Measurements from ENCODE around the gene SLC7A4.
"Not testable (repeated sequence)": the region's sequence is repeated elsewhere in the genome, so short reads cannot be mapped to it uniquely, and the experiment has no call there.

Gene SLC7A4

DNA sequence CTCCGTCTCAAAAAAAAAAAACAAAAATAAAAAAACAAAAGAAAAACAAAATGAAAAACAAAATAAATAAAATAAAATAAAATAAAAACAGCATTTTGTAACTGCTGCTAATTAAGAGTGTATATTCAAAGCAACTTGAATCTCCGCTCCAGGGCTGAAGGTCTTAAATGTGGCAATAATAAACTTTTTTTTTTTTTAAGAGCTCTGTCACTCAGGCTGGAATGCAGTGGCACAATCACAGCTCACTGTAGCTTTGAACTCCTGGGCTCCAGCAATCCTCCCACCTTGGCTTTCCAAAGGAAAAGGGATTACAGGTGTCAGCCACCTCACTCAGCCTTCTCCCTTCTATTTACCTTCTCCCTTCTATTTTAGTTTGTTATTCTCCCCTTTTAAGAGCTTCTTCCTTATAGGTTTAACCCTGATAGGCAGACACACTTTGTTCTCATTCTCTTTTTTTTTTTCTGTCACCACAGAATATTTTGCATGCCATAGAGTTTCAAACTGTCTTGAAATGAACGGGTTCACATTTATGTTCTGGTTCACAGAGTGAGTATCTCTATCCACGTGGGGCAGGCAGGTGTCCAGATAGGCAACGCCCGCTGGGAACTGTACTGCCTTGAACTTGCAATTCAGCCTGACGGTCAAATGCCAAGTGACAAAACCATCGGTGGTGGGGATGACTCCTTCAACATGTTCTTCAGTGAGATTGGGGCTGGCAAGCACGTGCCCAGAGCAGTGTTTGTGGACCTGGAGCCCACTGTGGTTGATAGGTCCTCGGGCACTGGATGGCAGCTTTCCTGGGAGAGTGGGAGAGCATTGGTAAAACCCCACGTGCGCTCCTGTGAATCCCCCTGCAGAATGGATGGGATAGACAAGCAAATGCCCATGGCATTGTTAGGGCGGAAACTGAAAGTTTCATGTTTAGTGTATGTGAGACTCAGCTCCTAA lies 32.8 kb upstream of the SLC7A4 start:
- DNase-seq (ENCODE audit: low read depth in 2 of 2, low spot score in 1 of 2): no peak

DNA sequence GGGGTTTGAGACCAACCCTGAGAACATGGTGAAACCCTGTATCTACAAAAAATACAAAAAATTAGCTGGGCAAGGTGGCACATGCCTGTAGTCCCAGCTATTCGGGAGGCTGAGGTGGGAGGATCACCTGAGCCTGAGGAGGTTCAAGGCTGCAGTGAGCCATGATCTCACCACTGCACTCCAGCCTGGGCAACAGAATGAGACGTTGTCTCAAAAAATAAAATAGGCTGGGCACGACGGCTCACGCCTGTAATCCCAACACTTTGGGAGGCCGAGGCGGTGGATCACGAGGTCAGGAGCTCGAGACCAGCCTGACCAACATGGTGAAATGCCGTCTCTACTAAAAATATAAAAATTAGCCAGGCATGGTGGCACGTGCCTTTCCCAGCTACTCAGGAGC lies 32.1 kb upstream of the SLC7A4 start:
- DNase-seq (ENCODE audit: low read depth in 2 of 2, low spot score in 1 of 2): not testable (repeated sequence)

DNA sequence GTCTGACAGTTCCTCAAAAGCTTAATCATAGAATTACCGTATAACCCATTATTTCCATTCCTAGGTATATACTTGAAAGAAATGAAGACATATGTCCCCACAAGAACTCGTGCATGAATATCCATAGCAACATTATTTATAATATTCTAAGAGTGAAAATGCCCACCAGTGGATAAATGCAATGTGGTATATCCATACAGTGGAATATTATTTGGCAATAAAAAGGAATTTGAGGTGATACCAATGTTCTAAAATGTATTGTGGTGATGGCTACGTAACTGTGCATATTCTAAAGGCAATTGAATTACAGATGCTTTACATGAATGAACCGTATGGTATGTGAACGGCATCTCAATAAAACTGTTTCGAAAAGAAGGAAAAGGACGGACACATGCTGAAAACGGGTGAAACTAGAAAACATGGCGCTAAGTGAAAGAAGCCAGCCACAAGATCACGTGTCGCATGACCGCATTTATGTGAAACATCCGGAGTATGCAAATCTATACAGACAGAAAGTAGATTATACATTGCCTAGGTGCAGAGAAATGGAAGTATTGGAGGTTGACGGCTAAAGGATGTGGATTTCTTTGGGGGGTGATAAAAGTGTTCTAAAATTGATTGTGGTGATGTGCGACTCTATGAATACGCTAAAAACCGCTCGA lies 29.4 kb upstream of the SLC7A4 start:
- DNase-seq (ENCODE audit: low read depth in 2 of 2, low spot score in 1 of 2): not testable (repeated sequence)

DNA sequence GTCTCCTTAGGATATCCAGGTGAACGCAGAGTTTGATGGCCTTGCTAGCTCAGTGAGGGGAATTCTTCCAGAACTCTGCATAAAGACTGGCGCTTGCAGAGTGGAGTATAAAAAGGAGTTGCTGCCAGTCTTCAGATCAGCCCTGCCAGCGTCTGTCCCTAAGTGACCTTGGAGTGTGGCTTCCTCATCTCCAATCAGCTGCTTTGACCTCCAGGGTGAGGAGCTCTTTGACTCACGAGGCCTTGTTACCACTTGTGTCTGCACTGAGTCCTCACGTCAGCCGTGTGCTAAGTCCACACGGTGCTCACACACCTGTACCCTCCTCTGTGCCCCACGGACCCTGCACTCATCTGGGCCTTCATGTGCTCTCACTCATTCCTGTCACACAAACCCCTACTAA lies 28.0 kb upstream of the SLC7A4 start:
- not testable (repeated sequence) for DNase-seq (ENCODE audit: low read depth in 2 of 2, low spot score in 1 of 2)

DNA sequence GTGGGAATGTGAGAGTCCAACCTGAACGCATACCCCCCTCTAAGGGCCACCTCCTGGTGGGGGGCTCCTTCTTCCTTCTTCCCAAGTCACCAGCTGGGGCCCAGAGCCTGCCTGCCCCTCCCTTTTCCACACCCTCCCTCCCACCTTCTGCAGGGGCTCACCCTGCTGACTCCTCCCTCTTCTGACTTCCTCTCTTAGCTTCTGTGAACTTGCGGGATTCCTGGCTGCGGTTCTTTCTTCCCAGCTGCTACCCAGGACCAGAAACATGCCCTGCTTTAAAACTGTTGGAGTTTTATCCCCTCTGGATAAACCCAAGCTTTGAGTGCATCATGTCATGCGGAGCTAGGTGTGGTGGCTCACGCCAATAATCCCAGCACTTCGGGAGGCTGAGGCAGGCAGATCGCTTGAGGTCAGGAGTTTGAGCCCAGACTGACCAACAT lies 23.5 kb upstream of the SLC7A4 start:
- DNase-seq (ENCODE audit: low read depth in 2 of 2, low spot score in 1 of 2): no peak

DNA sequence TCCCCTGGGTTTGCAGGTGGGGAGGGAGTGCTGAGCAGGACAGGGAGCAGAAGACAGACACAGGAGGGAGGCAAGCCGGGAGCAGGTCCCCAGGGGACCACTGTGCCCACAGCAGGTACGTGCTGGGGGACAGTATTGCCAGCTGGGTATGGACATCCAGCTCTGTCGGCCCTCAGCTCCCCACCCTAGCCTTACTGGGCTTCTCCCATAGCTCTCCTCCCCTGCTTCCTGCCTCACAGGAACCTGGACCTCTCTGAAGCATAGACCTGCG lies 23.1 kb upstream of the SLC7A4 start:
- DNase-seq (ENCODE audit: low read depth in 2 of 2, low spot score in 1 of 2): no peak

DNA sequence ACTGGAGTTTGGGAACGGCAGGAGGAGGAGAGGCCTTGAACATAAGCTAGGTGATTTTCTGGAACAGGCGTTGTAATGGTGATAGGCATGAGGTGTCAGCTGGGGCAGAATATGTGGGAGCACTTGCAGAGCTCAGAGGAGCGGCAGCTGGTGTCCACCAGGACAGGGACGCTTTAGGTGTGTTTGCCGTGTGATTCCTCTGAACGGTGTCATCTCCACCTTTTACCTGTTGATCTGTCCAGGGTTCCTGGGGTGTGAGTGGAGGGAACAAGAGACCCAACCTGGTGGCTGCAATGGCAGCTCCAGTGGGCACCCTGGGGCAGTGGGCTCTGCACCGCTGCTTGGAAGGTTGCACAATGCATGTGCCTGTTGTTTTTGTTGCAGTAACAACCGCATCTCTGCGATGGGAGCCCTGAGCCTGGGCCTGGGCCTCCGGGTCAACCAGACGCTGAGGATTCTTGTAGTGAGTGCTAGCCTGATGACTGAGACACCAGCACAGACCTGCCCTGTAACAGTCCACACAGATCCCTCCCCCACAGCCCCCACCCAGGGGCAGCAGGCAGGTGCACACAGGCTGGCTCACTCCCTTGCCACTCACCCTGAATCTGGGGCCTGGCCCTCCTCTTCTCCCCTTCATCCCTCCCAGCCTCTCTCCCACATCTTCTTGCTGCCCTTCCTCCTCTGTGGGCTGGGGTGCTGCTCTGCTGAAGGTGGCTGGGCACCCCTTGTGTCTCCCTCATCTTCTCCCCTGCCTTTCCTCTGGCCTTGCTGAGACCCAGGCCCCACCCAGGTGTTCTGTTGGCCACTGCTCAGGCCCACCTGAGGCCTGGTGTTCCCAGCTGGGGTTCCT lies 22.6 kb upstream of the SLC7A4 start:
- DNase-seq (ENCODE audit: low read depth in 2 of 2, low spot score in 1 of 2): no peak

GRCh38 chr22:21054046-21054713 lies 21.8 kb upstream of the SLC7A4 start:
- no peak for DNase-seq (ENCODE audit: low read depth in 2 of 2, low spot score in 1 of 2)

GRCh38 chr22:21052715-21053459 lies 20.5 kb upstream of the SLC7A4 start:
- no peak for DNase-seq (ENCODE audit: low read depth in 2 of 2, low spot score in 1 of 2)

GRCh38 chr22:21051831-21052400 lies 19.6 kb upstream of the SLC7A4 start:
- no peak for DNase-seq (ENCODE audit: low read depth in 2 of 2, low spot score in 1 of 2)

GRCh38 chr22:21051145-21051830 lies 18.9 kb upstream of the SLC7A4 start:
- DNase-seq (ENCODE audit: low read depth in 2 of 2, low spot score in 1 of 2): no peak

GRCh38 chr22:21048965-21049364 lies 16.6 kb upstream of the SLC7A4 start:
- not testable (repeated sequence) for DNase-seq (ENCODE audit: low read depth in 2 of 2, low spot score in 1 of 2)

DNA sequence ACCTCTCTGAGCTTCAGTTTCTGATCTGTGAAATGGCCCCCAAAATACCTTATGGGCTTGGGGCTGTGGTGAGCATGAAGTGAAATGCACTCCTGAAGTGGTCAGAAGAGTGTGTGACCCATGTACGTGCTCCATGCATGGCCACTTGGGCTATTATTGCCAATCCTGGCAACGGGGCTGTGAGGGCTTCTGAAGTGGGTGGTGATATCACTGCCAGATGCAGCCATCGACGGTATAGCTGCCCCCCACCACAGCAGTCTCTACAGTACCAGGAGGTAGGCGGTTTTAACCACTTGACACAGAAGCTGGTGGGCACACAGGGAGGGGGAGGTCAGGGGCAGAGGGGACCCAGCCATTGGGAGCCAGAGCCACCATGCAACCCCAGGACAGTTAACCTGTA lies 16.1 kb upstream of the SLC7A4 start:
- not testable (repeated sequence) for DNase-seq (ENCODE audit: low read depth in 2 of 2, low spot score in 1 of 2)

DNA sequence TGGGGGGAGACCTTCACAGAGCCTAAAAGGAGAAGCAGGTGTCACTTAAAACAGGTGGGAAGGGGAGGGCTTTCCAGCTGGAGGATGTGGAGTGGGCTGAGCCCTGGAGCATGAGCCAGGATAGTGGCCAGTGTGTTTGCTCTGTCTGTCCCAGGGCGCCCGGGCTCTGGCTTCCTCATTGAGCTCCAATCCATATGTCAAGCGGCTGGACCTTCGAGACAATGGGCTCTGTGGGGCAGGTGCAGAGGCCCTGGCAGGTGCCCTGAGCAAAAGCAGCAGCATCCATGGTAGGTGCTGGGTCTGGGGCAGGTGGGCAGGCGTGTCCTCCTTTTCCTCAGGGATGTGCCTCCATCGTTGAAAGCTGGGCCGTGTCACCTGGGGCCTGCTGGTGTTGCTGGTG lies 15.4 kb upstream of the SLC7A4 start:
- DNase-seq (ENCODE audit: low read depth in 2 of 2, low spot score in 1 of 2): no peak

GRCh38 chr22:21047035-21047661 lies 14.8 kb upstream of the SLC7A4 start:
- DNase-seq (ENCODE audit: low read depth in 2 of 2, low spot score in 1 of 2): no peak

DNA sequence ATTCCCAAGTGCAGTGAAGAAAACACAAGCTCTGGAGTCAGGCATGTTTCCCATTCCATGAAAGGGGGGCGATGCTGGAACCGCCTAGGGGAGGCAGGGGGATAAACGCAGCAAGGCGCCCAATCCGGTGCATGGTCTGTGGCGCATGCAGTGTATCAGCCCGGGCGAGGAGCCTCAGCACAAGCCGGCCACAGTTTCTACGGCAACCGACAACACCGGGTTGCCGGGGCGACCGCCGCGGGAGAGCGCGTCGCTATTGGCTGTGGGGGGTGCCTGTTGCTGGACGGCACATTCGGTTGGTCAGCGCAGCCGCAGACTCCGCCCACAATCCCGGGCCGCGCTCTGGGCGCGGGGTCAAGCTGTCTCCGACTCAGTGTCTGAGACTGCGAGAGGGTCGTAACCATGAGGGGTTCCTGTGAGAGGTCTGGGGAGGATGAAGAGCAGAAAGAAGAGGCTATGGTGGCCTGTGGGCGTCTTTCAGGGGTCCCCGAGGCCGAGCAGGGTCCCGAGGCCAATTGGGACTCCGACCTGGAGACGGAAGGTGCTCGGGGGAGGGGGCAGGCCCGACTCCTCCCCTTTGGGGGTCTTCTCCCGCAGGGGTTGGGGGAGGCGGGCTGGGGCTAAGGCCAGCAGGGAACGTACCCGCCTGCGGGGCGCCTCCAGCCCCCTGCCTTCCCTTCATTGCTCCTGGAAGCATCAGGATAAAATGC lies 13.4 kb upstream of the SLC7A4 start, which contains the start of gene LRRC74B:
TSS of gene LRRC74B (plus strand) at position 362 of the 710 bp plus-strand sequence. CDS start at position 403, 41 bp downstream.
- peak; percentile 36 to 40 for DNase-seq (ENCODE audit: low read depth in 2 of 2, low spot score in 1 of 2)

DNA sequence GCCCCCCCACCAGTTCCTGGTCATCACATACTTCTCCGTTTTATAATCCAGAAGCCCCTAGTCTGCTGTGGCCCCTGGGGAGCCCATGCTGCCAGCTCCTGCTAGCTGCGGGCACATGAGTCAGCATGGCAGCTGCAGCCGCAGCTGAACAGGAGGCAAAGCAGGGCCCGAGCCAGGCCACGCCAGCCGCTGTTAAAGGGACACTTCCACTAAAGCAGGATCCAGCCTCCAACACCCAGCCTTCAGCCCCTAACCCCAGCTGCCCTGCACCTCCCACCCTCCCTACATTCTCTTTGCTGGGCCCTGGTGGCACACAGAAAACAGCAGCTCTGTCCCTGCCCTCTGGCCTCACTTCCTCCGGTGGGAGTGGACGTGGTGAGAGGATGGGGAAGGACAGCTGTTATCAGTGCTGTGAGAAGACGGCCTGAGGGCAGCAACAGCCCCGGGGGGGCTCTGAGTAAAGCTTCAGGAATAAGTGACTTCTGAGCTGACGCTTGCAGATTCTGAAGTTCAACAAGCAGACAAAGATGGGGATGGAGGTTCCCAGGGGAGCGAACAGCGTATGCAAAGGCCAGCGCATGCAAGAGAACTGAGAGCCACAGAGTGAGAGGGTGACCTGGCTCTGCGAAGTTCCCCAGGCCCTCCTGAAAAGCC lies 12.7 kb upstream of the SLC7A4 start:
- DNase-seq (ENCODE audit: low read depth in 2 of 2, low spot score in 1 of 2): no peak

Data from stimulated activated CD8-positive, alpha-beta memory T cell treated with anti-CD3 and anti-CD28 coated beads, Interleukin-4, amount 100 ng/mL, for 1 hour (primary cell).